GM12878 (cell line): ENCODE results near the gene ABHD17A. TPM values are rescaled to one million over a fixed set of nuclear protein-coding genes. Genes with fewer than 3 reads are reported as not detected.

Experiments used
- ATAC-seq: fragments of 200-7000 bp; cut with Tn5 transposase; 3 replicates; pipeline ENCODE4 v1.9.1; 2020; ENCODE audit warnings: mild to moderate bottlenecking, moderate library complexity
- BruUV-seq: library from RNA; stranded (reverse); fragments of 400-500 nt; replicated peaks from 2 replicates; lab custom pipeline; 2021; lab: Mats Ljungman, UMichigan
- CTCF ChIA-PET: fragments of 300-600 bp; sonication (Branson Sonifier 250); formaldehyde crosslinking; extraction: SDS; loops from one replicate; lab custom pipeline; 2021; ENCODE audit warnings: inconsistent platforms; lab: Yijun Ruan, JAX
- POLR2A ChIA-PET: fragments of 350-600 bp; formaldehyde crosslinking; extraction: SDS; loops from one replicate; lab custom pipeline; 2021; ENCODE audit warnings: inconsistent platforms; lab: Charles Lee
- RAD21 ChIA-PET: fragments of 300-600 bp; sonication (Branson Sonifier 250); formaldehyde crosslinking; loops from one replicate; lab custom pipeline; 2023; ENCODE audit warnings: antibody characterized with exemption; ENCODE audit not compliant: unreplicated experiment; lab: Charles Lee
- SMC1A ChIA-PET: fragments of 300-600 bp; sonication (Branson Sonifier 250); formaldehyde crosslinking; loops from one replicate; lab custom pipeline; 2023; ENCODE audit not compliant: unreplicated experiment, uncharacterized antibody; lab: Charles Lee
- DNase-seq: peaks from one replicate; pipeline ENCODE4 v3.0.0-alpha.2; 2011; ENCODE audit warnings: low read depth, low spot score
- FAIRE-seq: peaks from 3 replicates; lab custom pipeline; 2011; peaks lifted over from hg19 to GRCh38; lab: Jason Lieb, UNC
- H2AFZ ChIP-seq: 2 replicates; pipeline ENCODE4 v1.6.0; 2011; ENCODE audit warnings: low read depth, low read length, control low read depth; ENCODE audit not compliant: control insufficient read depth
- H3K27ac ChIP-seq: 2 replicates; pipeline ENCODE4 v1.5.1; 2011; ENCODE audit warnings: control low read depth; ENCODE audit not compliant: control insufficient read depth, insufficient read depth
- H3K27me3 ChIP-seq, 2 experiments: replicated peaks in 1 of 2; 2 replicates each; pipeline versions ENCODE4 v1.6.0 to v1.6.1; 2011; ENCODE audit warnings: low read length in 1 of 2; ENCODE audit not compliant: control insufficient read depth in 2 of 2, insufficient read depth in 2 of 2
- H3K36me3 ChIP-seq, 2 experiments: 2 replicates each; pipeline ENCODE4 v1.5.1; 2011; ENCODE audit warnings: low read length in 1 of 2; ENCODE audit not compliant: control insufficient read depth in 2 of 2, insufficient read depth in 2 of 2
- H3K4me1 ChIP-seq: 2 replicates; pipeline ENCODE4 v1.6.1; 2011; ENCODE audit warnings: mild to moderate bottlenecking, low read length, moderate library complexity, mixed read lengths; ENCODE audit not compliant: control insufficient read depth, insufficient read depth
- H3K4me2 ChIP-seq: 2 replicates; pipeline ENCODE4 v1.6.0; 2011; ENCODE audit warnings: control low read depth; ENCODE audit not compliant: control insufficient read depth, insufficient read depth
- H3K4me3 ChIP-seq: fragments of 200-600 bp; sonication (generic); 2 replicates; pipeline ENCODE4 v1.5.1; 2016
- H3K79me2 ChIP-seq: 2 replicates; pipeline ENCODE4 v1.6.0; 2011; ENCODE audit warnings: low read length; ENCODE audit not compliant: control insufficient read depth, insufficient read depth
- H3K9ac ChIP-seq: 2 replicates; pipeline ENCODE4 v1.8.0; 2011; ENCODE audit warnings: low read length, control low read depth, mixed read lengths; ENCODE audit not compliant: control insufficient read depth, insufficient read depth
- H3K9me3 ChIP-seq: replicated peaks from 3 replicates; pipeline ENCODE4 v1.5.1; 2011; ENCODE audit warnings: mild to moderate bottlenecking, low read length; ENCODE audit not compliant: control insufficient read depth, insufficient read depth
- H4K20me1 ChIP-seq: 2 replicates; pipeline ENCODE4 v1.6.0; 2011; ENCODE audit not compliant: control insufficient read depth, insufficient read depth
- CEBPB ChIP-seq, 2 experiments: fragments of 150-350 bp in 1 of 2; IDR thresholded peaks; 2 replicates each; pipeline ENCODE4 v1.6.1; 2012 to 2014; ENCODE audit warnings: low read depth in 2 of 2, low read length in 2 of 2, borderline replicate concordance in 1 of 2, inconsistent platforms in 1 of 2
- ESRRA ChIP-seq: IDR thresholded peaks from 2 replicates; pipeline ENCODE4 v1.6.1; 2012; ENCODE audit warnings: mild to moderate bottlenecking, low read length, improper control_type of control experiment
- HDAC2 ChIP-seq: fragments of 200-600 bp; sonication (generic); IDR thresholded peaks from 2 replicates; pipeline ENCODE4 v1.6.1; 2017
- KLF5 ChIP-seq: fragments of 450-650 bp; IDR thresholded peaks from 2 replicates; pipeline ENCODE4 v1.6.1; 2014; ENCODE audit warnings: mild to moderate bottlenecking; ENCODE audit not compliant: partially characterized antibody
- MYC ChIP-seq: IDR thresholded peaks from 2 replicates; pipeline ENCODE4 v1.6.1; 2011; ENCODE audit warnings: mild to moderate bottlenecking, low read length, moderate library complexity, inconsistent platforms; ENCODE audit not compliant: insufficient read depth, insufficient replicate concordance, insufficient read length, severe bottlenecking
- NFYB ChIP-seq: IDR thresholded peaks from 2 replicates; pipeline ENCODE4 v1.6.1; 2011; ENCODE audit warnings: low read depth, mild to moderate bottlenecking, low read length, improper control_type of control experiment, moderate library complexity; ENCODE audit not compliant: insufficient read depth
- SPI1 ChIP-seq: IDR thresholded peaks from 2 replicates; pipeline ENCODE4 v1.6.1; 2011; ENCODE audit warnings: low read depth, mild to moderate bottlenecking, low read length, moderate library complexity, borderline replicate concordance; ENCODE audit not compliant: insufficient read depth
- YBX1 ChIP-seq: fragments of 450-650 bp; IDR thresholded peaks from 2 replicates; pipeline ENCODE4 v1.6.1; 2016; ENCODE audit warnings: antibody characterized with exemption
- ZNF207 ChIP-seq: fragments of 450-650 bp; IDR thresholded peaks from 2 replicates; pipeline ENCODE4 v1.6.1; 2014; ENCODE audit warnings: antibody characterized with exemption, mild to moderate bottlenecking, borderline replicate concordance
- ZNF384 ChIP-seq: IDR thresholded peaks from 2 replicates; pipeline ENCODE4 v1.6.1; 2012; ENCODE audit warnings: low read depth, mild to moderate bottlenecking, low read length, improper control_type of control experiment, borderline replicate concordance
- WGBS: methylation state at CpG from one replicate; pipeline ENCODE4 v1.1.6; 2016; ENCODE audit warnings: low lambda C conversion rate; ENCODE audit not compliant: insufficient replicate concordance, insufficient coverage; ENCODE audit errors: missing lambda C conversion rate; 5-methylcytosine and 5-hydroxymethylcytosine counted together
- in situ Hi-C: fragments of 300-500 bp; cut with MboI; formaldehyde crosslinking; loops from 9 replicates; pipeline ENCODE4 v1.14.3; 2018; ENCODE audit warnings: mixed read lengths
- intact Hi-C: fragments of 100-400 bp; cut with micrococcal nuclease; formaldehyde crosslinking; loops from one replicate; pipeline ENCODE4 v1.14.2; 2022; ENCODE audit not compliant: unreplicated experiment
- polyA plus RNA-seq, 11 experiments: library from polyadenylated mRNA; depleted of rRNA in 4 of 11; unstranded in 6 of 11; stranded (reverse) in 5 of 11; fragments of >200 nt; fragmentation: Nextera tagmentation in 4 of 11; fragmentation: Illumina TruSeq in 1 of 11; extraction: Ambion mirVana in 4 of 11; extraction: Trizol in 1 of 11; gene quantifications; 1 replicate in 1 of 11; 2 replicates in 10 of 11; pipeline versions ENCODE4 v1.2.1 to v1.2.3, GENCODE V29; 2011 to 2016; ENCODE audit warnings: inconsistent platforms in 2 of 11, missing spikeins in 2 of 11, low read depth in 1 of 11
- total RNA-seq, 4 experiments: library from RNA; depleted of rRNA in 3 of 4; stranded (reverse); fragments of >200 nt in 3 of 4; fragmentation: Illumina TruSeq in 1 of 4; extraction: Trizol in 1 of 4; gene quantifications; 2 replicates each; pipeline versions ENCODE4 v1.2.1 to v1.2.3, GENCODE V29; 2013 to 2021

Gene ABHD17A
- total and polyA plus RNA-seq, 10 of the 15 experiments (the other 5 are each of a cell fraction or from before 2014, with no cell fraction given), result 0.13 to 126 (median 28.8) TPM; not detected in 1

DNA sequence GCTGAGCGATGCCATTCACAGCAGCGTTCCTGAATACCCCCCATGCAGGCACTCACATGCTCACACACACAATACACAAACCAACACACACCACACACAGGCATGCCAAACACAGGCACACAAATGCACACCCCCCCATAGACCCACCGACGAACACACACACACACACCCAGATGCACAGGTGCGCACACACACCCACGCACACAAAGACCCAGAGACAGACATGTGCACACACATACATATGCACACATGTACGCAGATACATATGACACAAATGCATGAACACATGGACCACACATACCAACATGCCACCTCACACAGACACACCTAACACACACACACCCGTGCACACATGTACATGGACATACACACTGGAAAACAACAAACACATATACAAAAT lies 48.6 kb upstream of the ABHD17A start (continued):
- TF ChIP-seq HDAC2, result no peak
- no peak for TF ChIP-seq MYC
- TF ChIP-seq ZNF207, result no peak
- no peak for TF ChIP-seq ESRRA
- TF ChIP-seq CEBPB (IDR thresholded peaks at IDR 0.05; ENCODE audit: borderline replicate concordance in 1 of 2, low read depth in 2 of 2, low read length in 2 of 2), result no peak
- no peak for TF ChIP-seq ZNF384
- TF ChIP-seq KLF5, result no peak
- TF ChIP-seq NFYB, result no peak
- TF ChIP-seq, all 136 proteins: peak for 0

DNA sequence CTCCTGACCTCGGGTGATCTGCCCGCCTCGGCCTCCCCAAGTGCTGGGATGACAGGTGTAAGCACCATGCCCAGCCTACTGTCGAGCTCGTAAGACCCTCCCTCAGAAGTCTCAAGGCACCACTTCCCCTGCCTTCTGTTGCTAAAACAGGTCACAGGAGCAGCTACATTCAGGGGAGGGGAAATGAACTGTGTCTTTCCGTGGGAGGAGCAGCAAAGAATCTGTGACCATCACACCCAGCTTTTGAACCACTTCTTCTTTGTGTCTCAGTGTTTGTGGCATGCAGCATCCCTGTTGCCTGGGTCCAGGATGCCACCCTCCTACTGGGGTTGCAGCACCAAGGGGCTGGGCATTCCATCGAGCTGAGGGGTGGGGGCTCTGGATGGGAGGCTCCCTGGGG lies 47.9 kb upstream of the ABHD17A start:
- ChIA-PET RAD21 (interaction anchor here (0.6 to 1.0 kb wide), 3 partner anchors 36 to 109 kb away, joined by 3 read pairs; no protein-coding TSS in a partner anchor), POLR2A (interaction anchor here (0.6 to 1.5 kb wide), 6 partner anchors 9 to 108 kb away, joined by 3 to 5 read pairs (median 4); no protein-coding TSS in a partner anchor), SMC1A (interaction anchor here (0.8 kb wide), 1 partner anchor 86 kb away, joined by 3 read pairs; no protein-coding TSS in a partner anchor), CTCF (interaction anchor here (0.8 to 1.7 kb wide), 2 partner anchors 9 to 36 kb away, joined by 3 to 9 read pairs; no protein-coding TSS in a partner anchor)
- intact Hi-C loops, result no loop called here
- H3K9ac ChIP-seq, result no peak overlapping the region
- H3K9me3 ChIP-seq, result peaks cover 3% of the 10 kb centered on the region; the same call in 1 of the 3 replicates
- H3K27ac ChIP-seq, result no peak overlapping the region
- H3K27me3 ChIP-seq, result no peaks in the 10 kb centered on the region
- 10% methylated on average over 7 of the region's 7 CpGs for WGBS
- FAIRE-seq, result no peak
- no peak overlapping the region for H3K4me3 ChIP-seq
- in situ Hi-C loops, result no loop called here
- no TSS peak for BruUV-seq
- H3K4me2 ChIP-seq, result no peak overlapping the region
- no peak for DNase-seq
- no peaks in the 10 kb centered on the region for H3K36me3 ChIP-seq
- no peak for ATAC-seq
- H2AFZ ChIP-seq, result no peak overlapping the region
- no peaks in the 10 kb centered on the region for H4K20me1 ChIP-seq
- H3K4me1 ChIP-seq, result peaks cover 8% of the 10 kb centered on the region
- peak; percentile 50; the same call in 1 of the 2 replicates for TF ChIP-seq SPI1
- no peak for TF ChIP-seq YBX1
- no peaks in the 10 kb centered on the region for H3K79me2 ChIP-seq
